Measurements from ENCODE around the gene SEMA3D. TPM values are rescaled to one million over a fixed set of nuclear protein-coding genes. Genes with fewer than 3 reads are reported as not detected.

Gene SEMA3D
- total and polyA plus RNA-seq, 9 of the 15 experiments (the other 6 are each of a cell fraction or from before 2014, with no cell fraction given): 0.01 to 0.10 (median 0.04) TPM; not detected in 1

DNA sequence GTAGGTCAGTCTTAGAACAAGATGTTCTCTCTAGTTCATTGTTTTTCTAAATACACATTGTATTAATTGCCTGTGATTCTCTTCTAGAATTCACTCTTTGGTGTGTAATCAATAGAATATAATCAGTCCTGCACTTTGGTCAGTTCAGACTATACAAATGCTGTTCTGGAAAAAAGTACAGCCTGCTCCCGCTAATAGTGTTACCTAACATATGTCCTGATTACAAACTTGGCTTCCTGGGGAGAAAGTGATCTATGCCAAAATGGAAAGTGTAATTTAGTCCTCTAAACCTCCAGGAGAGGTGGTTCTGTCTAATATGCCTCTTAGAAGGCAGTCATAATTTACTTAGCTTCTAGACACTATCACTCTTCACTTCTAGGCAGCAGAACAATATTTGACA is 215.5 kb downstream of the SEMA3D start:
- in situ Hi-C loops (cut with MboI): no loop called here
- Histone ChIP-seq H3K4me2 (ENCODE audit: insufficient read depth, low read length) (no peak overlapping the region), H3K36me3 (ENCODE audit: control insufficient read depth, insufficient read depth, low read length) (no peaks in the 10 kb centered on the region), H3K27ac (ENCODE audit: extremely low read depth, low read depth, low read length) (no peak overlapping the region), H3K9ac (ENCODE audit: insufficient read depth in 1 of 2, low read depth in 2 of 2, low read length in 2 of 2) (no peak overlapping the region), H4K20me1 (replicated peaks; ENCODE audit: control insufficient read depth, insufficient read depth, low read length) (no peaks in the 10 kb centered on the region), H3K9me3 (replicated peaks; ENCODE audit: control insufficient read depth, insufficient read depth, low read depth, low read length) (no peaks in the 10 kb centered on the region), H3K27me3 (ENCODE audit: control insufficient read depth in 2 of 2, insufficient read depth in 2 of 2, low read length in 2 of 2) (no peaks in the 10 kb centered on the region), H2AFZ (ENCODE audit: low read depth, low read length) (no peak overlapping the region), H3K4me1 (replicated peaks in 1 of 2; ENCODE audit: control insufficient read depth in 2 of 2, insufficient read depth in 2 of 2, low read length in 2 of 2) (no peaks in the 10 kb centered on the region), H3K4me3 (no peak overlapping the region), H3K79me2 (ENCODE audit: control insufficient read depth, insufficient read depth, low read length) (no peaks in the 10 kb centered on the region), H3K9me1 (ENCODE audit: control insufficient read depth, insufficient read depth, low read length) (no peaks in the 10 kb centered on the region)
- BruUV-seq (replicated peaks): no TSS peak
- WGBS (ENCODE audit: insufficient coverage, low coverage, missing lambda C conversion rate): 0% methylated on average over 1 of the region's 1 CpG
- TF ChIP-seq NFXL1 (CRISPR knock-in tag; IDR thresholded peaks at IDR 0.05) (no peak), HCFC1 (IDR thresholded peaks at IDR 0.05; ENCODE audit: low read depth, low read length) (no peak), NFIX (CRISPR knock-in tag; IDR thresholded peaks at IDR 0.05; ENCODE audit: low read depth) (no peak), MTA3 (IDR thresholded peaks at IDR 0.05; ENCODE audit: borderline replicate concordance) (no peak), SLC30A9 (CRISPR knock-in tag; IDR thresholded peaks at IDR 0.05) (no peak), RBM39 (optimal IDR thresholded peaks at IDR 0.05; ENCODE audit: low read depth, low read length) (no peak), MCM7 (IDR thresholded peaks at IDR 0.05) (no peak), TCFL5 (CRISPR knock-in tag; conservative IDR thresholded peaks at IDR 0.05) (no peak), MAFK (IDR thresholded peaks at IDR 0.05; ENCODE audit: low read length) (no peak), PHF21A (IDR thresholded peaks at IDR 0.05; ENCODE audit: borderline replicate concordance, low read depth) (no peak), SETDB1 (IDR thresholded peaks at IDR 0.05; ENCODE audit: low read length) (no peak), BRCA1 (IDR thresholded peaks at IDR 0.05) (no peak), BRCA1 (CRISPR knock-in tag; IDR thresholded peaks at IDR 0.05) (no peak), ARID1B (IDR thresholded peaks at IDR 0.05) (no peak), SAFB2 (IDR thresholded peaks at IDR 0.05; ENCODE audit: borderline replicate concordance, low read depth, low read length, severe bottlenecking) (no peak), PHF20 (IDR thresholded peaks at IDR 0.05; ENCODE audit: partially characterized antibody) (no peak), CHD2 (IDR thresholded peaks at IDR 0.05; ENCODE audit: low read depth, low read length) (no peak)
- TF ChIP-seq, protein P1, sequence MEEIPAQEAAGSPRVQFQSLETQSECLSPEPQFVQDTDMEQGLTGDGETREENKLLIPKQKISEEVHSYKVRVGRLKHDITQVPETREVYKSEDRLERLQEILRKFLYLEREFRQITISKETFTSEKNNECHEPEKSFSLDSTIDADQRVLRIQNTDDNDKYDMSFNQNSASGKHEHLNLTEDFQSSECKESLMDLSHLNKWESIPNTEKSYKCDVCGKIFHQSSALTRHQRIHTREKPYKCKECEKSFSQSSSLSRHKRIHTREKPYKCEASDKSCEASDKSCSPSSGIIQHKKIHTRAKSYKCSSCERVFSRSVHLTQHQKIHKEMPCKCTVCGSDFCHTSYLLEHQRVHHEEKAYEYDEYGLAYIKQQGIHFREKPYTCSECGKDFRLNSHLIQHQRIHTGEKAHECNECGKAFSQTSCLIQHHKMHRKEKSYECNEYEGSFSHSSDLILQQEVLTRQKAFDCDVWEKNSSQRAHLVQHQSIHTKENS (CRISPR knock-in tag; IDR thresholded peaks at IDR 0.05): no peak
- TF ChIP-seq, protein P2, sequence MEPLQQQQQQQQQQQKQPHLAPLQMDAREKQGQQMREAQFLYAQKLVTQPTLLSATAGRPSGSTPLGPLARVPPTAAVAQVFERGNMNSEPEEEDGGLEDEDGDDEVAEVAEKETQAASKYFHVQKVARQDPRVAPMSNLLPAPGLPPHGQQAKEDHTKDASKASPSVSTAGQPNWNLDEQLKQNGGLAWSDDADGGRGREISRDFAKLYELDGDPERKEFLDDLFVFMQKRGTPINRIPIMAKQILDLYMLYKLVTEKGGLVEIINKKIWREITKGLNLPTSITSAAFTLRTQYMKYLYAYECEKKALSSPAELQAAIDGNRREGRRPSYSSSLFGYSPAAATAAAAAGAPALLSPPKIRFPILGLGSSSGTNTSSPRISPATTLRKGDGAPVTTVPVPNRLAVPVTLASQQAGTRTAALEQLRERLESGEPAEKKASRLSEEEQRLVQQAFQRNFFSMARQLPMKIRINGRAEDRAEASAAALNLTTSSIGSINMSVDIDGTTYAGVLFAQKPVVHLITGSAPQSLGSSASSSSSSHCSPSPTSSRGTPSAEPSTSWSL (CRISPR knock-in tag; IDR thresholded peaks at IDR 0.05; ENCODE audit: borderline replicate concordance): no peak
- TF ChIP-seq, protein P3, sequence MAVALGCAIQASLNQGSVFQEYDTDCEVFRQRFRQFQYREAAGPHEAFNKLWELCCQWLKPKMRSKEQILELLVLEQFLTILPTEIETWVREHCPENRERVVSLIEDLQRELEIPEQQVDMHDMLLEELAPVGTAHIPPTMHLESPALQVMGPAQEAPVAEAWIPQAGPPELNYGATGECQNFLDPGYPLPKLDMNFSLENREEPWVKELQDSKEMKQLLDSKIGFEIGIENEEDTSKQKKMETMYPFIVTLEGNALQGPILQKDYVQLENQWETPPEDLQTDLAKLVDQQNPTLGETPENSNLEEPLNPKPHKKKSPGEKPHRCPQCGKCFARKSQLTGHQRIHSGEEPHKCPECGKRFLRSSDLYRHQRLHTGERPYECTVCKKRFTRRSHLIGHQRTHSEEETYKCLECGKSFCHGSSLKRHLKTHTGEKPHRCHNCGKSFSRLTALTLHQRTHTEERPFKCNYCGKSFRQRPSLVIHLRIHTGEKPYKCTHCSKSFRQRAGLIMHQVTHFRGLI (CRISPR knock-in tag; IDR thresholded peaks at IDR 0.05): no peak
- ChIA-PET CTCF (ENCODE audit: low intra/inter-chr PET ratio) (no interaction called here), POLR2A (no interaction called here)
- DNase-seq (ENCODE audit: extremely low read depth in 1 of 4, low spot score in 3 of 4) (no peak), FAIRE-seq (no peak), ATAC-seq (no peak)
- intact Hi-C loops (cut with micrococcal nuclease): no loop called here

All from K562 (cell line).